ENCODE data around the gene SPNS2. TPM values are rescaled to one million over a fixed set of nuclear protein-coding genes. Genes with fewer than 3 reads are reported as not detected.
"Not testable (repeated sequence)": the region's sequence is repeated elsewhere in the genome, so short reads cannot be mapped to it uniquely, and the experiment has no call there.

Gene SPNS2
- polyA plus RNA-seq, 3 donors, result 0.23 to 0.33 TPM; not detected in 1

DNA sequence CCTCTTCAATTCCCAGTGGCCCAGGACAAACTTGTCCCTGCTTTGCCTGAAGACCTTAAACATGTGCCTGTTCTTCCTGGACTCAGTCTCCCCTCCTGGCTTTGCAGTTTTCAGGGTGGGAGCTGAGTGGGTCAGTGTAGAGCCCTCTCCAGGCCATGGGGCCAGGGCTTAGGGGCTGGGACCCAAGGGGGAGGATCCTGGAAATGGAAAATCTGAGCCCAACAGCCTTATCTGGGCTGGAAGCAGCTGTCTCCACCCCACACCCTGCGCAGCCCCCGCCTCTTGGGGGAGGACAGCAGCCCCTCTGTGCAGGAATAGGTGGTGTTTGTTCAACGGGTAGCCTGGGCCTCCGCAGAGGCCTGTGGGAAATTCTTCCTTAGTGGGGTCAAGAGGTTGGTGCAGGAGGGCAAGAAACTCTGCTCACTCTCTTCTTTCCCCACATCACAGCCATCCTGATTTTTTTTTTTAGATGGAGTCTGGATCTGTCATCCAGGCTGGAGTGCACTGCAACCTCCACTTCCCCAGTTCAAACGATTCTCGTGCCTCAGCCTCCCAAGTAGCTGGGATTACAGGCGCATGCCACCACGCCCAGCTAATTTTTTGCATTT, 78.8 kb downstream of the SPNS2 start:
- Histone ChIP-seq H2AFZ (ENCODE audit: insufficient read depth, low read depth, low read length, poor library complexity, severe bottlenecking) (no peak overlapping the region), H3K9ac (ENCODE audit: insufficient read depth, low read length, poor library complexity, severe bottlenecking) (no peak overlapping the region), H3K27ac (ENCODE audit: low read depth in 1 of 2, low read length in 2 of 2) (no peak overlapping the region), H3K4me2 (replicated peaks; ENCODE audit: extremely low read depth, low read length, poor library complexity, severe bottlenecking) (no peak overlapping the region), H3K9me3 (replicated peaks in 1 of 2; ENCODE audit: control insufficient read depth in 1 of 2, insufficient read depth in 1 of 2, low read length in 2 of 2) (no peaks in the 10 kb centered on the region), H3K36me3 (replicated peaks in 1 of 2; ENCODE audit: control insufficient read depth in 1 of 2, insufficient read depth in 2 of 2, low read length in 2 of 2) (no peaks in the 10 kb centered on the region), H3K79me2 (ENCODE audit: insufficient read depth, low read length) (no peaks in the 10 kb centered on the region), H3K4me1 (ENCODE audit: control insufficient read depth in 1 of 2, insufficient read depth in 2 of 2, low read length in 2 of 2) (no peaks in the 10 kb centered on the region), H3K4me3 (replicated peaks in 1 of 3; ENCODE audit: low read depth in 2 of 3, low read length in 3 of 3) (no peak overlapping the region), H4K20me1 (ENCODE audit: insufficient read depth, low read length) (no peaks in the 10 kb centered on the region), H3K27me3 (ENCODE audit: control insufficient read depth in 2 of 2, insufficient read depth in 2 of 2, low read length in 2 of 2) (peaks cover 0 to 7% of the 10 kb centered on the region in 2 donors)
- H3K36me3 Mint-ChIP-seq, result no peaks in the 10 kb centered on the region
- intact Hi-C loops (cut with micrococcal nuclease), result no loop called here
- no peak overlapping the region for H3K4me3 Mint-ChIP-seq
- H3K9me3 Mint-ChIP-seq, result peaks cover 0 to 3% (median 0%) of the 10 kb centered on the region in 7 donors
- no peak for TF ChIP-seq CTCF (IDR thresholded peaks at IDR 0.05)
- no peak for DNase-seq
- H3K27ac Mint-ChIP-seq, result no peak overlapping the region
- no CpG with 5 or more reads among the region's 8 CpGs for WGBS (ENCODE audit: insufficient coverage)
- H3K4me1 Mint-ChIP-seq, result no peaks in the 10 kb centered on the region
- peaks cover 5 to 32% (median 19%) of the 10 kb centered on the region in 3 donors for H3K27me3 Mint-ChIP-seq (ENCODE audit: low read depth in 3 of 3)

DNA sequence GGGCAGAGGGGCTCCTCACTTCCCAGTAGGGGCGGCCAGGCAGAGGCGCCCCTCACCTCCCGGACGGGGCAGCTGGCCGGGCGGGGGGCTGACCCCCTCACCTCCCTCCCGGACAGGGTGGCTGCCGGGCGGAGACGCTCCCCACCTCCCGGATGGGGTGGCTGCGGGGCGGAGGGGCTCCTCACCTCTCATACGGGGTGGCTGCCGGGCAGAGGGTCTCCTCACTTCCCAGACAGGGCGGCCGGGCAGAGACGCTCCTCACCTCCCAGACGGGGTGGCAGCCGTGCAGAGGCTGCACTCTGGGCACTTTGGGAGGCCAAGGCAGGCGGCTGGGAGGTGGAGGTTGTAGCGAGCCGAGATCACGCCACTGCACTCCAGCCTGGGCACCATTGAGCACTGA, 79.7 kb downstream of the SPNS2 start:
- H3K9ac ChIP-seq (ENCODE audit: insufficient read depth, low read length, poor library complexity, severe bottlenecking); H3K36me3 Mint-ChIP-seq; H3K27ac ChIP-seq (ENCODE audit: low read depth in 1 of 2, low read length in 2 of 2); H2AFZ ChIP-seq (ENCODE audit: insufficient read depth, low read depth, low read length, poor library complexity, severe bottlenecking); H3K4me3 Mint-ChIP-seq; H3K9me3 ChIP-seq (replicated peaks in 1 of 2; ENCODE audit: control insufficient read depth in 1 of 2, insufficient read depth in 1 of 2, low read length in 2 of 2); H3K9me3 Mint-ChIP-seq; H3K79me2 ChIP-seq (ENCODE audit: insufficient read depth, low read length); H3K4me1 Mint-ChIP-seq; H3K27ac Mint-ChIP-seq; H4K20me1 ChIP-seq (ENCODE audit: insufficient read depth, low read length); H3K4me3 ChIP-seq (replicated peaks in 1 of 3; ENCODE audit: low read depth in 2 of 3, low read length in 3 of 3); H3K4me1 ChIP-seq (ENCODE audit: control insufficient read depth in 1 of 2, insufficient read depth in 2 of 2, low read length in 2 of 2); DNase-seq; H3K4me2 ChIP-seq (replicated peaks; ENCODE audit: extremely low read depth, low read length, poor library complexity, severe bottlenecking); intact Hi-C loops (cut with micrococcal nuclease); H3K36me3 ChIP-seq (replicated peaks in 1 of 2; ENCODE audit: control insufficient read depth in 1 of 2, insufficient read depth in 2 of 2, low read length in 2 of 2): not testable (repeated sequence)
- peaks cover 13 to 41% (median 28%) of the 10 kb centered on the region in 3 donors for H3K27me3 Mint-ChIP-seq (ENCODE audit: low read depth in 3 of 3)
- H3K27me3 ChIP-seq (ENCODE audit: control insufficient read depth in 2 of 2, insufficient read depth in 2 of 2, low read length in 2 of 2), result peaks cover 7 to 15% of the 10 kb centered on the region in 2 donors
- WGBS (ENCODE audit: insufficient coverage), result 100% methylated on average over 8 of the region's 24 CpGs
